ENCODE measurements around the gene ADAM12.
"Not testable (repeated sequence)": the region's sequence is repeated elsewhere in the genome, so short reads cannot be mapped to it uniquely, and the experiment has no call there.

Gene ADAM12

DNA sequence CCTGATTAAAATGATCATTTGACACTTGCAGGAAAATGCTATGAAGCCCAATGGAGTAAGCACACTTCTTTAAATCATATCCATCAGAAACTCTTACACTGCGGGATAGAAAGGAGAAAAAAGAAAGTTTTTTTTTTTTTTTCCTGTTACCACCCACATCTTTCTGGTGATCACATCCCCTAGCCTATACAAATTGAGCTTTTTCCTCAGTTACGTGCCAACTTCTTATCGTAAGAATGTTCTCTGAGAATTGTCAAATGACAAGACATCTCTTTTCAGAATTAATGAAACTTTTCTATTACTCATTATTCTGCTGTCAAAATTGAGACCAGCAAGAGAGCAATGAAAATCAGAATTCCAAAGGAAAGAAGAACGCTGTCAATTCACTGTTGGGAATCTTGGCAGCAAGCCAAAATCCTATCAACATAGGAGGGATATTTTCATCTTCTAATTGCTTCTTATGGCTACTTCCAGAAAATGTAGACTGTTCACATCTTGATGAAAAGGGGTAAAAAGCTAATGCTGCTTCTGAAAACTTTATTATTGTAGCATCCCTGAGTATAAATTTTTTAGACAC, 179.5 kb downstream of the ADAM12 start:
- DNase-seq: no peak

DNA sequence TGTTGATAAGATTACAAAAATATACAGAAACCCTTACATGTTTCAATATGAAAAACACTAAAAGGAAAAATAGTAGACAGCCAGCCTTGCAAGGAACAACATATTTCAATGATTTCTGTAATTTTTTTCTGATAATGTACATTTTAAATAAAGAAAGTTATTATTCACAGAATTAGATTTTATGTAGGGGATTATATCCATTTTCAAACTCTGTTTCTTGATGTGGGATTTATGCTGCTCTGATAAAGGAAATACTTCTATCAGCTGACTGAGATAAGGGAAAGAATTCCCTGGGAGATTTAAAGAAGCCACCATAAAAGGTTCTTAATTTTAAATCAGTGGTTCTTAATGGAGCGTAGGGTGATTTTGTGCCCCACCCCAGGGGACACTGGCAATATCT, 180.4 kb downstream of the ADAM12 start:
- no peak for DNase-seq

DNA sequence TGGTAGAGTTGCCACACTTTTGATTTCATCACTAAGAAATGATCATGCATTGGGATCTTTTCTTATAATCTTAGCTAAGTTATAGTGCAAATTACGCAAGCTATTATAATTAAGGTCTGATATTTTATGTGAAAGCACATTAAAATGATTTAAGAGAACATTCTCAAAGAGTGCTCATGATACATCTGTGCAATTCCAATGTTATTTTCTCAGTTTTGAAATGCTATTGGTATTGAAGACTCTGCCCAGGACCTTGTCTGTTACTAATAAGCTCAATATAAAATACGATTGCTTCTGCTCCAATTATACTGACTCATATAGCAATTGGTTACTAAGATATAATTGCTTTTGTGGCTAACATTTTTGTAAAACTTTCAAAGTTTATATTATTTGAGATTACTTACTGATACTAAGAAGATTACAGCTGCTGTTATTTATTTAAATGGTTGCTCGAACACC, 180.9 kb downstream of the ADAM12 start:
- DNase-seq: no peak

DNA sequence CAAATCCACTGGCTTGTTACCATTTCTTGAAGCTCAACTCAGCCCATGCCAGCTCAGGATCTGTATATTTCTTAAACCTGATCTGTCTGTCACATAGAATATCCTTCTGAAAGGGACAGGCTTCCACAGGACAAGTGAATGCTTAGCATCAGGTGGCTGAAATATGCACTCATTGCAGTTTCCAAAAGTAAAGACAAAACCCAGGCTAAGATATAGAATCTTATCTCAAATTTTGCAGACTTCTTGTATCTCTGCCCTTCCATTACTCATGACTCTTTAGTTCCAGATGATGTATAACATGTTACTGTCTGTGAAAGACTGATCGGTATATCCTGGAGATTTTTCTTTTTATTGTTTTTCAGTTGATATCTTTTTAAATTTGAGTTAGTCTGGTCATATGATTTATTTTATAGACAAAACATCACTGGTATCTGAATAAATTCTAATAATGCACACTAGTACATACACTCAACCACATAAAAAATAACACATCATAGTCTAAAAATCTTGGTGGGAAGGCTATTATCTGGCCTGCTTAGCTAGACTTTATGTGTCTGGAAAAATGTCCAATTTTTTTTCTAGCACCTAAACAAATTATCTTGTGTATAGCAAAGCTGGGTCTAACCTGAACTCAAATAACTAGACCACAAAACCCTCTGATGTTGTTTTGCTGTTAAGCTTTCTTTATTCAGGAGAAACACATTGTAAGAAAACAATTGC, 182.6 kb downstream of the ADAM12 start:
- DNase-seq: no peak

DNA sequence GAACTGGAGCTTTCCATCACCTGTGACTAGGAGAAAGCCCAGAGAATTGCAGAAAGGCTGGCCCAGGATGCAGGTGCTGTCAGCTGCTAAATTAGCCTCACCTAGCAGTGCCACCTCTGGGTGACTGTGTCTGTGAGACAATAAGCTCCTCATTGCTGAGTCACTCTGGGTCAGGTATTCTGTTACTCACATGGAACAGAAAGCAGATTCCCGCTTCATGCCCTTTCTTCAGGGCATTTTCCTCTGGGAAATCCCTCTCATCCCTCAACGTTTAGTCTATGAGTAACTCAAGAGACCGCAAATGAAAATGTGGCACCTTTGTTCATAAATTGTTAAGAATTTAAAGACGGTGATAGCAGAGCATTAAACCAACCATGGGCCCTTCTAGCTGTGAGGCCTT, 184.0 kb downstream of the ADAM12 start:
- DNase-seq: no peak

DNA sequence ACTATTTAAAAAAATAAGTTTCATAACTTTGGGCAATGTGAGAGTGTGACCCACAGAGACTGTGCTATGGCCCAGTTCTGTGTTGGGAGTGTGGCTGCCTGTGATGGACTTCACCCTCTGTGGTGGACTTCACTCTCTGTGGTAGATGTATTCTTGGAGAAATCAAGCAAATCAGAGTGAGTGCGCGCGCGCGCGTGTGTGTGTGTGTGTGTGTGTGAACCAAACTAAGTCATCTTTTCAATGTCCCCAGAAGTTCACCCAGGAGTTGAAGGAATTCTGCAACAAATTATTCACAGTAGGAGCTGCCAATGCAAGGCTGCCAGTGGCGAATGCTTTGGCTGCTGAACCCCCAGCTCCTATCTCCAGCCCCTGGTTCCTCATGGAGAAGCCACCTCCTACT, 184.5 kb downstream of the ADAM12 start:
- DNase-seq: no peak

DNA sequence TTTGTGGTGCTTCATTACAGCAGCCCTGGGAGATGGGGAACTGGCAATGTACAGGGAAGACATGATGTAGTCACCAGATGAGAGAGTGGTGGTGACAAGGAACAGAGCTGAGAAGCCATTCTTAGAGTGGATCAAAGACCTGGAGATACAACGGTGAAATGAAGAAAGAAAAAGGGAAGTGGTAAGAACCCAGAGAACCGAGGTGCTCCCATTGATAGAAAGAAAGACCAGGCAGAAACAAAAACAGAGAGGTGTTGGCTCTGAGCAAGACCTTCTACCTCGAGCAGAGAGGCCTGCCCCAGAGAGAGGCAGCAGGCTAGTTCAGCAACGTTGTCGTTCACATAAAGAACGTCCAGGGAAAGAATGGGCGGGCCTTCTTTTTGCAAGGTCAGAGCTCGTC, 186.7 kb downstream of the ADAM12 start:
- no peak for DNase-seq

DNA sequence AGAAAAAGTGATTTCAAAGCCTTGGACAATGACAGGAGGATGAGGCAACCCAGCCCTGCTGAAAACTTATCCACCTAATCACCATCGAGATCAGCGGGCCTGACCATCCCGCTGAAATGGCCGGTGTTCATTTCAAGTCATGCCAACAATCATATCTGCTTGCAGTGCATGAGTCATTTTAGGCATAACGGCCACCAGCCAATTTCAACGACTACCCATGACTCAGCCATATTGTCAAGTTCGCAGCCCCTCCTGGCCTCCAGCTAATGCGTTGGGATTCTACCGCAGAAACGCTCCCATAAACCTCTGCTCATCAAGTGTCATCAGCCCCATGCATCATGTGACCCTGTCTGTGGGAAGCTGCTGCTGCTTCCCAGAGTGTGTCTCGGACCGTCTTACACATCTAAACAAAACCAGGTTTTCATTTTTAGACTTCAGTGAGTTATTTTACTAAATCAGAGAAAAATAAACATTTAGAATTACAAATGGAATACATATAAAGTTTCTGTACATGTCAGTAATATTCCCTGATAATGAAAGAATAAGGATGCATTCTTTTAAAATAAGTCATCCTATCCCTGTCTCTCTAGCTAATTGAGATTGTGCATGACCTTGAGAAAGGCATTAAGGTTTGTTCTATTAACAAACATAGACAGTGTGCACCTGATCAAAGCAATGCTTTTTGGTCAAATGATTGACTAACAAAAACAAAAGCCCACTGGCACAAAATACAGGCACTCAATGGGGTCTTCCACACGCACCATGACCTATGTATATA, 188.9 kb downstream of the ADAM12 start:
- no peak for DNase-seq

DNA sequence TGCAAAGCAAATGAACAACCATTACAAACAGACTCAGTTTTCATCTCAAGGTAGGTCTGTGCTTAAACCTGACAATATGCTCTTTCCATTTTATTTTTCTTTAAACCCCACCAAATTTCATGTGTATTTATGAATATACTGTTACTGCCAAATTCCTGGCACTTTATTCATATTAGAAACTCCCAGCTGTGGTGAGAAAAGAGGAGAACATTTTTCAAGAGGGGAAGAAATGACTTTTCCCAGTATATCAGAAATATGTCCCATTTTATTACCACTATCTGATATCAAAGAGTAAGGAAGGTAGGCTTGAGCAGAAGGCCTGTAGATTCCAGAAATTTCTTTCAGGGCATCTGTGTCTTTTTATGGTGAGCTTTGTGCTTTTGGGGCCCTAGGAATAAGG, 189.6 kb downstream of the ADAM12 start:
- no peak for DNase-seq

DNA sequence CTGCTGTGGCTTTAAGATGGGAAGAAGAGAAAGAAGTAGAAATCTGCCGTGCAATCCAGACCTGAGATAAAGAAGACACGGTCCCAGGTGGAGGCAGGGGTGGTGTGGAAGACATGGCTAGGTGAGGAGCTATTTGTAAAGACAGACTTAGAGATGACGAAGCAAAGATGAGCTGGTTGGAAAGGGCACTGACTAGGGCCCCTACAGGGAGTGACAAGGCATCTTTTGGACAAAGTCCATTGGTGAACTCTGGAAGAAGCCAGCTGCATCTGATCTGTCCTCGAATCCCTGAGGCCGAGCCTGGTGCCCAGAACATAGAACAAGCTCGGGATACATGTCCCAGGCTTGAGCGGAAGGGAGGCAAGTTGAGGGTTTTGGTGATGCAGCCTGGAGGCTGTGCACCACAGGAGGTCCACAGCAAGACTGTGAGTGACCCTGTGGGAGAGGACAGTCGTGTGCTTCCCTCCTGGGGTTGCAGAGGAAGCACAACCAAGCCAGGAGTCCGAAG, 191.2 kb downstream of the ADAM12 start:
- no peak for DNase-seq

DNA sequence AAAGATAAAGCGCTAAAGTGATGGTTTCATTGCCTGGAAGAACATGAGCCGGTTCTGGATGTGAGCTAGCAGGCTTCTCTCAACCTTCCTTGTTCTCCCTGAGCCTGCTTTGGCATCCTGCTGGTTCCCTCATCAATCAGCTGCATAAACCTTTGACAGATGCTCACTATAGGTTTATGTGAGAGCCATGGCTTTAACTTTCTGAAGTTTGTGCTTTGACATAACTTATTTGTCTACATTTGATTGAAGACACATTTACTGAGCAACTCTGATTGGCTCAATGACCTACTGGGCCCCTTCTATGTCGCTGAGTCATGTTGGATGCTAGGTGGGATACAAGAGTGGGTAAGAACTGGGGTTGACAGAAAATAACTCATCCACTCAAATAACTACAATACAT, 192.0 kb downstream of the ADAM12 start:
- DNase-seq: no peak

DNA sequence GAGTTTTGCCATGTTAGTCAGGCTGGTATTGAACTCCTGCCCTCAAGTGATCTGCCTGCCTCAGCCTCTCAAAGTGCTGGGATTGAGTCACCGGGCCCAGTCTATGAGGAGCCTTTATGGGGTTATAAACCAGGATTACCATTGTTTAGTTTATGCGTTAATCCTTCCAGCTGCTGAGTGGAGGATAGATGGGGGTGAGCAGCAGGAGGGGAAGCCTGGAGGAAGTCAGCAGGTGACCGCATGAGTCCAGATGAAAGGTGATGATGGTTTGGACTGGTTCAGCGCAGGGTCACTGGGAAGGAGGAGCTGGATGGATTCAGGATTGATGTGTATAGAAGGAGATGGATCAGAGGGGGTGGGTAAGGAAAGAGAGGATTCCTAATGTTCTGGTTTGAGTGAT, 197.1 kb downstream of the ADAM12 start:
- no peak for DNase-seq

DNA sequence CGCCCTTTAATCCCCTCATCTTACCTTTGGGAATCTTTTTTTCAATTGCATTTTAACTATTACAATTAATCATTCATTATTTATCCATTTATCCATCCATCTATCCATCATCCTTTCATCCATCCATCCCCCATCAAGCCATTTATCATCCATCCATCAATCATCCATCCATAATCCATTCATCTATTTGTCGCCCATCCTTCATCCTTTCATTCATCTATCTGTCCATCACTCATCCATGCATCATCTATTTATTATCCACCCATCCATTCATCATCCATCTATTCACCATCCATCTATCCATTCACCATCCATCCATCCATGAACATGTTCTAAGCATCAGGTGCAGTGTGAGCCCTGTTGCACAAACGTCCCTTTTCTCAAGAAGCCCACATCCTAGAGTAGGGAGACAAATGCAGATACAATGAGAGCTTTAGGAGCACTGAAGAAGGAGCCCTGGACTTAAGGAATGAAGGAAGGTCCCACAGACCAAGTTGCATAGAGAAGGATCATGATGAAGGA, 199.5 kb downstream of the ADAM12 start:
- no peak for DNase-seq

DNA sequence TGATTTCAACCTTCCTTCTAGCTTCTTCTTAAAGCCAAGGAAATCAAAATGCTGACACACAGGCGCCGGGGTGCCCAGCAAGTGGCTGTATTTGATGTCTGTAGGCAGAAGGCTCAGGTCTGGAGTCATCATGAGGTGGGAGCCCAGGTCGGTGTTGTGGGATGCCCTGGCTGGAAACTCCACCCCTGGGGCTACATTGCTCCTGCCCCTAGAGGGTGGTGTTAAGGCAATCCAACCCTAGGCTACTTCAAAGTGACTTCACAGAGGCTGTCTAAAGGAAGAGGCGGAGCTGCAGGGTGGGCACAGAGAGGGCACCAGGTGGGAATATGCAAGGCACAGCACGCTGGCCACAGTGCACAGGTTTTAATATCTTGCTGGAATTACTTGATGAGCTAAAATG, 200.9 kb downstream of the ADAM12 start:
- DNase-seq: no peak

DNA sequence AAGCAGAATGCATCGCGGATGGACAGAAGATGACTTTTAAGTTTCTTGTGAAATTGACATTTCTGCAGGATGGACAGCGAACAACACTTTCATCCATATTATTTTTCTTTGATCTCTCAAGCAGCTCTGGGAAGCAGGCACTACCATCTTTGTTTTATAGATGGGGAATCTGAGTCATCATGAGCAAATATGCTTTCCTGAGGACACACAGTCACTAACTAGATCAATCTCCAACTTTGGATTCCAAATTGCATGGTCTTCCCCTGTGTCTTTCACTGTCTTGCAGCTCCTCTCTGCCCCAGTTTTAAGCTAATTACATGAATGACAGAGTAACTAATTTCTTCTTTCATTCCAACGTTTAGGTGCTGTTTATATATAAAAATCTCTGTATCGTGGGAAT, 201.5 kb downstream of the ADAM12 start:
- DNase-seq: no peak

DNA sequence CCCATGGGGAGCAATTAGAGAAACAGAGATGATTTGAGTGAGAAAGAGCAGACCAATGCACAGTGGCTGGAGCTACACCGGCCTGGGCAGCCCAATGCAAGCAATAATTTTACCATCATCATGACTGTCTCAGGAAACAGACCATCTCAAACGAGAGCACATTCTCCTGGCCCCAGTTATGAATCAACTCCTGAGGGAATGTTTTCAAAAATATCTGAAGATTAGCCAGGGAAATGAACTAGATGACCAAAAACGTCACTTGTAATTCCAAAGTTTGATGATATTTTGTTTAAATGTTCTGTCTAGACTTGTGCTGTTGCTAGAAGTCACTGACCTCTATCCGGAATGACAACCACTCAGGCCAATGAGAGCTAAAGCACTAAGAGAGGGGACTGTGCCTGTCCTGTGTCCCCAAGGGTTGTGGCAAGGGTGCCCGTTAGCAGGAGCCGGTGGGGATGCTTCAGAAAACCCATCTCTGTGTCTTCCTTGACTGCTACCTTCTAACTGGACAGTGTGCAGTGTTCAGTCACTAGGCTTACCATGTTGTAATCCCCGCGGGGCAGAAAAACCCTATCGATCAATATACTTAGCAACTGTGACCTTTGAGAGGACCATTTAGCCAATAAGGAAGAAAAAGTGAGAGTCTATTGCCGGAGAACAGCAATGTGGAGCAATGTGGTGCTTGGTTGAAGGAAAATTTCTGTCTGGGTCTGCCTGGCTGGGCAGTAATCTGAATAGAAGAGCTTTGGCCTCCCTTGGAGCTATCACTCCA, 202.4 kb downstream of the ADAM12 start:
- no peak for DNase-seq

DNA sequence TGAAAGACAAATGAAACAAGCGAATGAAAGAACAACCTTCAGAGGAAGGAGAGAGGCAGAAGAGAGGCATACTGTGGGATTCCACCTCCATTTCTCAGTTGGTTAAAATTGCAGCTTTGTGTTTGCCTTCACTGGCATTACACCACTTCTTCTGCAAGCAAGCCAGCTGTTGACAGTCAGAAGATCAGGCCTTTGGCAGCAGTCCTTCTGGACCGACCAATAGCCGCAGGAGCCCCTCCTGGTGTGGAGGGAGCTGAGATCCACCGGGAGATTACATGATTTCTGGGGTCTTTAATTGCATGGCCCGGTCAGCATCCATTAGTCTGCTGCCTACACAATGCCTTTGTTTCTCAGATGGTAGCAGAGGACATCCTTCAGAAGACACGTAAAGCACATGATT, 206.7 kb downstream of the ADAM12 start:
- no peak for DNase-seq

DNA sequence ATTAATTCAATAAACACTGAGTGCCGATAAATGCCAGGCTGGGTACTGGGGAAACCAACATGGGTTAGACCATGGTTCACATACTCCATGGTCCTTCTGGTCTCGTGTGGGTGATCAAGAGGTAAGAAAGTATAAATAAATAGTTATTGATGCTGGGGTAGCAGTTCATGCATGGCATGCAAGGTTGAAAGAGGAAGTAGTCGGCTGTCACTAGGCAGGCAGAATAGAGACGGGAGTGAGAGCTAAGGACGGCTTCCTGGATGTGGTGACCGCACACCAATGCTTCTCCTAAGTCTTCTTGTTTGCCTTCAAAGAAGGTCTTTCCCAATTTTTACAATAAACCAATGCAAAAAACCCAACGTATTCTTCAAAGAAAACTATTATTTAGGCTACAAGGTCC, 208.6 kb downstream of the ADAM12 start:
- DNase-seq: no peak

DNA sequence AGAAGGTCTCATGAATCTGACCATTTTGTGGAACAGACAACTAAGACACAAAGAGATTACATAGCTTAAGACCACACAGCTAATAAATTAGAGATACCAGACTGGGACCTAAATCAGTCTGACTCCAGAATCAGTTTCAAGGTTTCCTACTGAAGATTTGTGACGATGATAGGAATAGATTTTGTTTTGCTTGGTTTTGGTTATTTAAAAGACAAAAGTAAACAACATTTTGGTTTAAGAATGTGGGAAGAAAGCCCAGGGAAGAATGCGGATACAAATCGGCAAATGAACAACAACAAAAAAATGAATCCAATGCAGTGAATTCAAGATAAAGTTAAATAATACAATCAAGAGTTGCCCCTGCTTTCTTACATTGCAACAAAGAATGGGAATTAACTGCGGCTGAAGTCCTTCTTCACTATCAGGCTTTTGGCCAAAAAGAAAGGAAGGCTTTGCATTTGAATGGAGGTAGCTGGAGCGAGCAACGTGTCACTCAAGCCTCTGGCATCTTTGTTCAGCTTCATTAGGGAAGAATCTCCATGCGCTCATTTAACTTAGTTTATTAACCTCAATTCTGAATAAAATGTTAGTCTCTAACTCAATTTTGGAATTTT, 210.8 kb downstream of the ADAM12 start:
- DNase-seq: no peak

DNA sequence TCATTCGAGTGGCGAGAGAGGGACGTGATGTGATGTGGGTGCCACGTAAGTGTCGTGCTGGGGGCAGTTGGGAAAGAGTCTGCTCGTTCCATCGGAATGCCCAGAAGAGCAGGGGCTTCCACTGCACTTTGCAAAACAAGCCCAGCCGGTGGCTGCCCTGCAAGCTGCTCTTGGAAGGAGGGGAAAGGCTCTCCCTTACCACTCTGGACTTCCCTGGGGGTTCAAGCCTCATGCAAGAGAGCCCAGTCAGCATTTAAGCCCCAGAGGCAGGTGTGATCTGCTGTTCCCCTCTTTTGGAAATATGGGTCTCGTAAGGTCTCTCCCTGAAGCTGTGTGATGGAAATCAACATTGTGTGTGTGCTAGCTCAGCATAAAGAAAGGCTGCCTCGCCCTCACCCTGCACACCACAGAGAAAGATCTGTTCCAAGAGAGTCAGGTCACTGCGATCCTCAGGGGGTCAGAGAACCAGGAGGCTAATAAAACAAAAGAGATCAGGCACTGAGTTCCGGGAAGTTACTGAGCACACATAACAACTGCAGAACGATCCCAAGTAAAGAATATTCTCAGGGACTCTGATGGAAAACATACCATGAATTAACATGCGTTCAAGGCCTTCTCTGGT, 212.5 kb downstream of the ADAM12 start:
- DNase-seq: no peak

DNA sequence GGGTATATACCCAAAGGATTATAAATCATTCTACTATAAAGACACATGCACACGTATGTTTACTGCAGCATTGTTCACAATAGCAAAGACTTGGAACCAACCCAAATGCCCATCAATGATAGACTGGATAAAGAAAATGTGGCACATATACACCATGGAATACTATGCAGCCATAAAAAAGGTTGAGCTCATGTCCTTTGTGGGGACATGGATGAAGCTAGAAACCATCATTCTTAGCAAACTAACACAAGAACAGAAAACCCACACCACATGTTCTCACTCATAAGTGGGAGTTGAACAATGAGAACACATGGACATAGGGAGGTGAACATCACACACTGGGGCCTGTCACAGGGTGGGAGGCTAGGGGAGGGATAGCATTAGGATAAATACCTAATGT, 215.5 kb downstream of the ADAM12 start:
- DNase-seq: not testable (repeated sequence)

DNA sequence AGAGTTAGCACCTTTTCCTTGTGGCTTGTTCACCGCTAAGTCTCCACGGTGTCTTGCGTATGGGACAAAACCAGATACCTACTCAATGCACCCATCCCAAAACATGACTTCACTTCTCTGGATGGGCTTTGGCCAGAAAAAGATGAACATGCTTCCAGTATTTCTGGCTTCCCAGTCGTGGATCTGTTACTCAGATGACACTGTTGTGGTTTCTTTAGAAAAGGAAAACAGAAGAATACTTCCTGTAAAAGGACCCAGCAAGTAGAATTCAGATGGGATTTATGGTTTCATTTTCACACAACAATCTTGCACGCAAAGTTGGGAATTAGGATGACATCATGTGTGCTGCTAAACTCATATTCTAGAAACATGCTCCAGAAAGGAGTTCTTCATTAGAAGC, 216.7 kb downstream of the ADAM12 start:
- no peak for DNase-seq

Data from NCI-H510A (cell line).